ENCODE measurements around the gene ADAMTS3. TPM values are rescaled to one million over a fixed set of nuclear protein-coding genes. Genes with fewer than 3 reads are reported as not detected.
"Not testable (repeated sequence)": the region's sequence is repeated elsewhere in the genome, so short reads cannot be mapped to it uniquely, and the experiment has no call there.

The ADAMTS3 gene
- total RNA-seq, 2 experiments from 2014 or later = not detected

GRCh38 chr4:72567821-72568675, 973 bp downstream of the ADAMTS3 start:
- peak overlapping the region; percentile 66 for H3K4me3 Mint-ChIP-seq
- intact Hi-C loops (cut with DNase I, micrococcal nuclease) = no loop called here
- no peaks in the 10 kb centered on the region for H3K9me3 Mint-ChIP-seq (ENCODE audit: low read depth)
- ChIA-PET CTCF (no interaction called here), POLR2A (no interaction called here)
- H3K36me3 Mint-ChIP-seq (ENCODE audit: low read depth) = no peaks in the 10 kb centered on the region
- DNase-seq (peak; percentile 66), ATAC-seq (peak; percentile 84)
- H3K27ac Mint-ChIP-seq = no peak overlapping the region
- peaks cover 25% of the 10 kb centered on the region for H3K4me1 Mint-ChIP-seq
- H3K27me3 Mint-ChIP-seq = peaks cover 45% of the 10 kb centered on the region

GRCh38 chr4:72567036-72567435, 2.0 kb downstream of the ADAMTS3 start:
- Mint-ChIP-seq H3K4me1 (peaks cover 25% of the 10 kb centered on the region), H3K36me3 (ENCODE audit: low read depth) (no peaks in the 10 kb centered on the region), H3K4me3 (no peak overlapping the region), H3K27me3 (peaks cover 45% of the 10 kb centered on the region), H3K27ac (no peak overlapping the region), H3K9me3 (ENCODE audit: low read depth) (no peaks in the 10 kb centered on the region)
- intact Hi-C loops (cut with DNase I, micrococcal nuclease) = no loop called here
- POLR2A ChIA-PET = no interaction called here
- CTCF ChIA-PET = no interaction called here
- DNase-seq (no peak), ATAC-seq (no peak)

GRCh38 chr4:72566464-72566972, 2.5 kb downstream of the ADAMTS3 start:
- Mint-ChIP-seq H3K27ac (no peak overlapping the region), H3K9me3 (ENCODE audit: low read depth) (no peaks in the 10 kb centered on the region)
- POLR2A ChIA-PET = no interaction called here

GRCh38 chr4:72564789-72565188, 4.2 kb downstream of the ADAMTS3 start:
- Mint-ChIP-seq H3K36me3 (ENCODE audit: low read depth) (no peaks in the 10 kb centered on the region), H3K27me3 (peaks cover 36% of the 10 kb centered on the region), H3K27ac (no peak overlapping the region), H3K4me1 (peaks cover 23% of the 10 kb centered on the region), H3K9me3 (ENCODE audit: low read depth) (no peaks in the 10 kb centered on the region), H3K4me3 (no peak overlapping the region)
- CTCF ChIA-PET = interaction anchor here (0.7 kb wide), 1 partner anchor 555 kb away, joined by 3 read pairs; no protein-coding TSS in a partner anchor
- intact Hi-C loops (cut with DNase I, micrococcal nuclease) = no loop called here
- no peak for ATAC-seq
- no peak for DNase-seq
- POLR2A ChIA-PET = no interaction called here

More at GRCh38 chr4:72566464-72566972, 2.5 kb downstream of the ADAMTS3 start:
- CTCF ChIA-PET = no interaction called here
- intact Hi-C loops (cut with DNase I, micrococcal nuclease) = no loop called here
- Mint-ChIP-seq H3K27me3 (peaks cover 43% of the 10 kb centered on the region), H3K36me3 (ENCODE audit: low read depth) (no peaks in the 10 kb centered on the region), H3K4me1 (peaks cover 25% of the 10 kb centered on the region), H3K4me3 (no peak overlapping the region)
- ATAC-seq (no peak), DNase-seq (no peak)

GRCh38 chr4:72564184-72564583, 4.8 kb downstream of the ADAMTS3 start:
- H3K9me3 Mint-ChIP-seq (ENCODE audit: low read depth) = no peaks in the 10 kb centered on the region
- intact Hi-C loops (cut with DNase I, micrococcal nuclease) = no loop called here
- H3K36me3 Mint-ChIP-seq (ENCODE audit: low read depth) = no peaks in the 10 kb centered on the region
- H3K27ac Mint-ChIP-seq = no peak overlapping the region
- peaks cover 34% of the 10 kb centered on the region for H3K27me3 Mint-ChIP-seq
- no peak for ATAC-seq
- DNase-seq = no peak
- H3K4me1 Mint-ChIP-seq = peaks cover 20% of the 10 kb centered on the region
- CTCF ChIA-PET = interaction anchor here (0.7 kb wide), 1 partner anchor 556 kb away, joined by 3 read pairs; no protein-coding TSS in a partner anchor
- POLR2A ChIA-PET = no interaction called here
- H3K4me3 Mint-ChIP-seq = no peak overlapping the region

GRCh38 chr4:72558655-72559054, 10.4 kb downstream of the ADAMTS3 start:
- Mint-ChIP-seq H3K27me3 (peaks cover 6% of the 10 kb centered on the region), H3K4me1 (no peaks in the 10 kb centered on the region), H3K27ac (no peak overlapping the region), H3K9me3 (ENCODE audit: low read depth) (no peaks in the 10 kb centered on the region), H3K4me3 (no peak overlapping the region), H3K36me3 (ENCODE audit: low read depth) (no peaks in the 10 kb centered on the region)
- ChIA-PET POLR2A (no interaction called here), CTCF (no interaction called here)
- DNase-seq (no peak), ATAC-seq (no peak)
- intact Hi-C loops (cut with DNase I, micrococcal nuclease) = no loop called here

GRCh38 chr4:72557021-72557420, 12.0 kb downstream of the ADAMTS3 start:
- CTCF ChIA-PET = no interaction called here
- ATAC-seq = no peak
- H3K27me3 Mint-ChIP-seq = peaks cover 6% of the 10 kb centered on the region
- no peaks in the 10 kb centered on the region for H3K9me3 Mint-ChIP-seq (ENCODE audit: low read depth)
- H3K36me3 Mint-ChIP-seq (ENCODE audit: low read depth) = no peaks in the 10 kb centered on the region
- no peaks in the 10 kb centered on the region for H3K4me1 Mint-ChIP-seq
- H3K27ac Mint-ChIP-seq = no peak overlapping the region
- intact Hi-C loops (cut with DNase I, micrococcal nuclease) = no loop called here
- no peak for DNase-seq
- POLR2A ChIA-PET = no interaction called here
- no peak overlapping the region for H3K4me3 Mint-ChIP-seq

GRCh38 chr4:72555377-72555831, 13.6 kb downstream of the ADAMTS3 start:
- Mint-ChIP-seq H3K36me3 (ENCODE audit: low read depth) (no peaks in the 10 kb centered on the region), H3K27me3 (peaks cover 6% of the 10 kb centered on the region), H3K9me3 (ENCODE audit: low read depth) (no peaks in the 10 kb centered on the region), H3K27ac (no peak overlapping the region), H3K4me3 (no peak overlapping the region), H3K4me1 (no peaks in the 10 kb centered on the region)
- ATAC-seq = no peak
- no peak for DNase-seq
- intact Hi-C loops (cut with DNase I, micrococcal nuclease) = no loop called here
- POLR2A ChIA-PET = no interaction called here
- CTCF ChIA-PET = no interaction called here

GRCh38 chr4:72553540-72554337, 15.3 kb downstream of the ADAMTS3 start:
- POLR2A ChIA-PET = no interaction called here
- Mint-ChIP-seq H3K27me3 (peaks cover 5% of the 10 kb centered on the region), H3K36me3 (ENCODE audit: low read depth) (no peaks in the 10 kb centered on the region), H3K4me1 (no peaks in the 10 kb centered on the region), H3K4me3 (no peak overlapping the region), H3K27ac (no peak overlapping the region), H3K9me3 (ENCODE audit: low read depth) (no peaks in the 10 kb centered on the region)
- ATAC-seq (no peak), DNase-seq (no peak)
- CTCF ChIA-PET = interaction anchor here (1.4 kb wide), 1 partner anchor 8 kb away, joined by 3 read pairs; no protein-coding TSS in a partner anchor
- intact Hi-C loops (cut with DNase I, micrococcal nuclease) = no loop called here

GRCh38 chr4:72552447-72552846, 16.6 kb downstream of the ADAMTS3 start:
- Mint-ChIP-seq H3K9me3 (ENCODE audit: low read depth) (no peaks in the 10 kb centered on the region), H3K4me1 (no peaks in the 10 kb centered on the region), H3K4me3 (no peak overlapping the region), H3K27ac (no peak overlapping the region), H3K36me3 (ENCODE audit: low read depth) (no peaks in the 10 kb centered on the region), H3K27me3 (no peaks in the 10 kb centered on the region)
- intact Hi-C loops (cut with DNase I, micrococcal nuclease) = no loop called here
- CTCF ChIA-PET = interaction anchor here (1.4 kb wide), 1 partner anchor 9 kb away, joined by 3 read pairs; no protein-coding TSS in a partner anchor
- ATAC-seq (no peak), DNase-seq (no peak)
- POLR2A ChIA-PET = no interaction called here

- no peak overlapping the region for H3K27ac Mint-ChIP-seq
- no peaks in the 10 kb centered on the region for H3K4me1 Mint-ChIP-seq
- H3K36me3 Mint-ChIP-seq (ENCODE audit: low read depth) = no peaks in the 10 kb centered on the region
- POLR2A ChIA-PET = no interaction called here
- ATAC-seq (no peak), DNase-seq (no peak)
- peaks cover 2% of the 10 kb centered on the region for H3K27me3 Mint-ChIP-seq
- H3K9me3 Mint-ChIP-seq (ENCODE audit: low read depth) = no peaks in the 10 kb centered on the region
- intact Hi-C loops (cut with DNase I, micrococcal nuclease) = no loop called here
- CTCF ChIA-PET = no interaction called here
- H3K4me3 Mint-ChIP-seq = no peak overlapping the region
Measured at GRCh38 chr4:72546456-72546855, 22.6 kb downstream of the ADAMTS3 start.

GRCh38 chr4:72540694-72541093, 28.3 kb downstream of the ADAMTS3 start:
- ATAC-seq; intact Hi-C loops (cut with DNase I, micrococcal nuclease); H3K4me3 Mint-ChIP-seq; DNase-seq; H3K36me3 Mint-ChIP-seq (ENCODE audit: low read depth); H3K27ac Mint-ChIP-seq; H3K9me3 Mint-ChIP-seq (ENCODE audit: low read depth); H3K27me3 Mint-ChIP-seq; CTCF ChIA-PET; POLR2A ChIA-PET; H3K4me1 Mint-ChIP-seq: not testable (repeated sequence)
